ENCODE measurements around the gene SYTL2.
"Not testable (repeated sequence)": the region's sequence is repeated elsewhere in the genome, so short reads cannot be mapped to it uniquely, and the experiment has no call there.

SYTL2 gene

GRCh38 chr11:85787168-85787567, 23.8 kb downstream of the SYTL2 start:
- DNase-seq (ENCODE audit: low read depth): no peak
- no peak for TF ChIP-seq CTCF (conservative IDR thresholded peaks at IDR 0.05; ENCODE audit: control insufficient read depth, insufficient read depth, low read depth, low read length)
- no peak overlapping the region for H3K4me3 ChIP-seq (ENCODE audit: control insufficient read depth, low read depth, low read length)

GRCh38 chr11:85784480-85785265, 26.3 kb downstream of the SYTL2 start:
- H3K4me3 ChIP-seq (ENCODE audit: control insufficient read depth, low read depth, low read length): no peak overlapping the region
- DNase-seq (ENCODE audit: low read depth): no peak
- TF ChIP-seq CTCF (conservative IDR thresholded peaks at IDR 0.05; ENCODE audit: control insufficient read depth, insufficient read depth, low read depth, low read length): no peak

GRCh38 chr11:85783758-85784157, 27.2 kb downstream of the SYTL2 start:
- H3K4me3 ChIP-seq (ENCODE audit: control insufficient read depth, low read depth, low read length): no peak overlapping the region
- TF ChIP-seq CTCF (conservative IDR thresholded peaks at IDR 0.05; ENCODE audit: control insufficient read depth, insufficient read depth, low read depth, low read length): no peak
- no peak for DNase-seq (ENCODE audit: low read depth)

GRCh38 chr11:85780780-85781517, 30.0 kb downstream of the SYTL2 start:
- not testable (repeated sequence) for DNase-seq (ENCODE audit: low read depth); H3K4me3 ChIP-seq (ENCODE audit: control insufficient read depth, low read depth, low read length)

- TF ChIP-seq CTCF (conservative IDR thresholded peaks at IDR 0.05; ENCODE audit: control insufficient read depth, insufficient read depth, low read depth, low read length): no peak
- H3K4me3 ChIP-seq (ENCODE audit: control insufficient read depth, low read depth, low read length): no peak overlapping the region
Measured at GRCh38 chr11:85779956-85780640, 30.8 kb downstream of the SYTL2 start.

GRCh38 chr11:85777603-85777972, 33.4 kb downstream of the SYTL2 start:
- not testable (repeated sequence) for H3K4me3 ChIP-seq (ENCODE audit: control insufficient read depth, low read depth, low read length); DNase-seq (ENCODE audit: low read depth)

More at GRCh38 chr11:85779956-85780640, 30.8 kb downstream of the SYTL2 start:
- peak; percentile 42 for DNase-seq (ENCODE audit: low read depth)

- DNase-seq (ENCODE audit: low read depth): no peak
- TF ChIP-seq CTCF (conservative IDR thresholded peaks at IDR 0.05; ENCODE audit: control insufficient read depth, insufficient read depth, low read depth, low read length): no peak
- H3K4me3 ChIP-seq (ENCODE audit: control insufficient read depth, low read depth, low read length): no peak overlapping the region
Measured at GRCh38 chr11:85776951-85777602, 33.9 kb downstream of the SYTL2 start.
